Measurements from ENCODE around the gene LUC7L2. TPM values are rescaled to one million over a fixed set of nuclear protein-coding genes. Genes with fewer than 3 reads are reported as not detected.
"Not testable (repeated sequence)": the region's sequence is repeated elsewhere in the genome, so short reads cannot be mapped to it uniquely, and the experiment has no call there.

Gene LUC7L2
- total and polyA plus RNA-seq, 2 donors from 2014 or later: 33.0 to 97.9 TPM

DNA sequence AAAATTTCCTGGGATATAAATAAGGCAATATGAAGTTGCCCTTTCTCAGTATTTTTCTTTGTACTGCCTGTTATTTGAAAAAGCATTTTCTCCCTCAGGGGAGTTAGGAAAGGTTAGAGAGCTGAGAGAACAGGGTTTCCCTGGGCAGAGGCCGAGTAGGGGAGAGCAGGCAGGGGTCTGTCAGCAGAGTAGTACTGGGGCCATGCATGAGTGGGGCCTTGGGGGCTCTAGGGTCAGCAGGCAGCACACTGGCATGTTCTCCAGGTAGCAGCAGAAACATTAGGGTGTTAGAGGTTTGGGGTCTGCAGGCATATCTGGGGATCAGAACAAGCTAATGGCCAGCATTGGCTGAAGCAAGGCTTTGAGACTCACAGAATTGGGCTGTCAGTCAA is 67.3 kb downstream of the LUC7L2 start:
- Histone ChIP-seq H3K27me3 (ENCODE audit: control insufficient read depth, insufficient read depth, low read length) (no peaks in the 10 kb centered on the region), H3K9ac (ENCODE audit: low read length in 3 of 3) (no peak overlapping the region), H3K36me3 (ENCODE audit: control insufficient read depth in 2 of 3, insufficient read depth in 3 of 3, low read length in 3 of 3) (peaks cover 3 to 16% (median 7%) of the 10 kb centered on the region in 3 donors), H3K27ac (ENCODE audit: low read depth in 2 of 2, low read length in 2 of 2) (no peak overlapping the region), H3K4me3 (ENCODE audit: low read length in 3 of 3) (no peak overlapping the region), H3K9me3 (ENCODE audit: control insufficient read depth in 2 of 3, insufficient read depth in 1 of 3, low read length in 3 of 3) (no peaks in the 10 kb centered on the region), H3K4me1 (ENCODE audit: control insufficient read depth in 2 of 3, insufficient read depth in 2 of 3, low read depth in 1 of 3, low read length in 3 of 3) (no peaks in the 10 kb centered on the region)
- no peak for FAIRE-seq
- TF ChIP-seq, protein P1, sequence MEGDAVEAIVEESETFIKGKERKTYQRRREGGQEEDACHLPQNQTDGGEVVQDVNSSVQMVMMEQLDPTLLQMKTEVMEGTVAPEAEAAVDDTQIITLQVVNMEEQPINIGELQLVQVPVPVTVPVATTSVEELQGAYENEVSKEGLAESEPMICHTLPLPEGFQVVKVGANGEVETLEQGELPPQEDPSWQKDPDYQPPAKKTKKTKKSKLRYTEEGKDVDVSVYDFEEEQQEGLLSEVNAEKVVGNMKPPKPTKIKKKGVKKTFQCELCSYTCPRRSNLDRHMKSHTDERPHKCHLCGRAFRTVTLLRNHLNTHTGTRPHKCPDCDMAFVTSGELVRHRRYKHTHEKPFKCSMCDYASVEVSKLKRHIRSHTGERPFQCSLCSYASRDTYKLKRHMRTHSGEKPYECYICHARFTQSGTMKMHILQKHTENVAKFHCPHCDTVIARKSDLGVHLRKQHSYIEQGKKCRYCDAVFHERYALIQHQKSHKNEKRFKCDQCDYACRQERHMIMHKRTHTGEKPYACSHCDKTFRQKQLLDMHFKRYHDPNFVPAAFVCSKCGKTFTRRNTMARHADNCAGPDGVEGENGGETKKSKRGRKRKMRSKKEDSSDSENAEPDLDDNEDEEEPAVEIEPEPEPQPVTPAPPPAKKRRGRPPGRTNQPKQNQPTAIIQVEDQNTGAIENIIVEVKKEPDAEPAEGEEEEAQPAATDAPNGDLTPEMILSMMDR (IDR thresholded peaks at IDR 0.05; ENCODE audit: borderline replicate concordance, extremely low read depth, insufficient read depth): no peak
- intact Hi-C loops (cut with DNase I): no loop called here
- no peak for DNase-seq

DNA sequence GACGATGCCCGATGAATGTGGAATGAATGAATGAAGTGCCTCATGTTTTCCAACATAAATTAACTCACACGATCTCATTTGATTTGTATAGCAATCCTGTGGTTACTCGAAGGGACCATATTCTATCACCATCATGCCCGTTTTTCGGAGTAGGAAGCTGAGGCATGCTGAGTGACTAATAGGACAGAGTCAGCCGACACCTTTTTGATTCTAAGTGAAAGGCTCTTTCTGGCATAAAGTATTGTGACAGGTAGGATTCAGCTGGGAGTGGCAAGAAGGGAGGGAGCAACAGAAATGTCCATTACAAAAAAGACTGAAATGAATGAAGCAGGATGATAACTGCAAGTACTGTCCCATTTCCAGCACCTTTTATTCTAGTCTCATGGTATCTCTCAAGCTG is 68.1 kb downstream of the LUC7L2 start:
- Histone ChIP-seq H3K36me3 (ENCODE audit: control insufficient read depth in 2 of 3, insufficient read depth in 3 of 3, low read length in 3 of 3) (peaks cover 0 to 13% (median 0%) of the 10 kb centered on the region in 3 donors), H3K9ac (ENCODE audit: low read length in 3 of 3) (no peak overlapping the region), H3K27me3 (ENCODE audit: control insufficient read depth, insufficient read depth, low read length) (no peaks in the 10 kb centered on the region), H3K9me3 (ENCODE audit: control insufficient read depth in 2 of 3, insufficient read depth in 1 of 3, low read length in 3 of 3) (no peaks in the 10 kb centered on the region), H3K4me3 (ENCODE audit: low read length in 3 of 3) (no peak overlapping the region), H3K4me1 (ENCODE audit: control insufficient read depth in 2 of 3, insufficient read depth in 2 of 3, low read depth in 1 of 3, low read length in 3 of 3) (no peaks in the 10 kb centered on the region), H3K27ac (ENCODE audit: low read depth in 2 of 2, low read length in 2 of 2) (no peak overlapping the region)
- FAIRE-seq (no peak), DNase-seq (no peak)
- intact Hi-C loops (cut with DNase I): no loop called here
- TF ChIP-seq, protein P1 (IDR thresholded peaks at IDR 0.05; ENCODE audit: borderline replicate concordance, extremely low read depth, insufficient read depth): no peak

DNA sequence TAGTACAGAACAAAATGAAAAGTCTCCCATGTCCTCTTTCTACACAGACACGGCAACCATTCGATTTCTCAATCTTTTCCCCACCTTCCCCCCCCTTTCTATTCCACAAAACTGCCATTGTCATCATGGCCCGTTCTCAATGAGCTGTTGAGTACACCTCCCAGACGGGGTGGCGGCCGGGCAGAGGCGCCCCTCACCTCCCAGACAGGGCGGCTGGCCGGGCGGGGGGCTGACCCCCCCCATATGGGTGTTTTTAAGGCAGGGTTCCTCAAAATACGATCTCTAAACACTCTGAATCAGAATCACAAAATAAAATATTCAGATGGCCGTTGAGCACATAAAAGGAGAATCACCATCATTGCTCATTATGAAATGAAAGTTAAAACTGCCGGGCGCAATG is 70.0 kb downstream of the LUC7L2 start:
- H3K27me3 ChIP-seq (ENCODE audit: control insufficient read depth, insufficient read depth, low read length); H3K4me1 ChIP-seq (ENCODE audit: control insufficient read depth in 2 of 3, insufficient read depth in 2 of 3, low read depth in 1 of 3, low read length in 3 of 3); FAIRE-seq; DNase-seq; intact Hi-C loops (cut with DNase I); H3K4me3 ChIP-seq (ENCODE audit: low read length in 3 of 3); H3K27ac ChIP-seq (ENCODE audit: low read depth in 2 of 2, low read length in 2 of 2); H3K9ac ChIP-seq (ENCODE audit: low read length in 3 of 3); H3K36me3 ChIP-seq (ENCODE audit: control insufficient read depth in 2 of 3, insufficient read depth in 3 of 3, low read length in 3 of 3); H3K9me3 ChIP-seq (ENCODE audit: control insufficient read depth in 2 of 3, insufficient read depth in 1 of 3, low read length in 3 of 3): not testable (repeated sequence)

DNA sequence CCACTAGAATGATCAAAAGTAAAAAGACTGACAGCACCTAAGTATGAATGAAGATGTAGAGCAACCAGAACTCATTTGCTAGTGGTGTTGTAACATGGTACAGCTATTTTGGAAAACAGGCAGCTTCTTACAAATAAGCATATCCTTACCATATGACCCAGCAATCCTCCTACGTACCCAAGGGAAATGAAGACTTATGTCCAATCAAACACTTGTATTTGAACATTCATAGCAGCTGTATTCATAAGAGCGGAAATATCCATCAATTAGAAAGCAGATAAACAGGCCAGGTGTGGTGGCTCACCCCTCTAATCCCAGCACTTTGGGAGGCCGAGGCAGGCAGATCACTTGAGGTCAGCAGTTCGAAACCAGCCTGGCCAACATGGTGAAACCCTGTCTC is 70.7 kb downstream of the LUC7L2 start:
- H3K36me3 ChIP-seq (ENCODE audit: control insufficient read depth in 2 of 3, insufficient read depth in 3 of 3, low read length in 3 of 3): peaks cover 0 to 3% (median 0%) of the 10 kb centered on the region in 3 donors
- H3K9ac ChIP-seq (ENCODE audit: low read length in 3 of 3): no peak overlapping the region
- H3K4me1 ChIP-seq (ENCODE audit: control insufficient read depth in 2 of 3, insufficient read depth in 2 of 3, low read depth in 1 of 3, low read length in 3 of 3): peaks cover 0 to 6% (median 5%) of the 10 kb centered on the region in 3 donors
- H3K27me3 ChIP-seq (ENCODE audit: control insufficient read depth, insufficient read depth, low read length): no peaks in the 10 kb centered on the region
- intact Hi-C loops (cut with DNase I): no loop called here
- no peak overlapping the region for H3K4me3 ChIP-seq (ENCODE audit: low read length in 3 of 3)
- TF ChIP-seq, protein P1 (IDR thresholded peaks at IDR 0.05; ENCODE audit: borderline replicate concordance, extremely low read depth, insufficient read depth): no peak
- no peaks in the 10 kb centered on the region for H3K9me3 ChIP-seq (ENCODE audit: control insufficient read depth in 2 of 3, insufficient read depth in 1 of 3, low read length in 3 of 3)
- no peak for FAIRE-seq
- DNase-seq: no peak
- H3K27ac ChIP-seq (ENCODE audit: low read depth in 2 of 2, low read length in 2 of 2): no peak overlapping the region

Data from kidney (tissue), 14 donors.